NCI-H345 treated with DMSO at 0.1 percent for 48 hours (cell line): ENCODE results near the gene ATN1.

Source experiments
- DNase-seq: peaks from one replicate; lab custom pipeline; 2025; ENCODE audit not compliant: unreplicated experiment; lab: John Stamatoyannopoulos, UW

Gene ATN1

DNA sequence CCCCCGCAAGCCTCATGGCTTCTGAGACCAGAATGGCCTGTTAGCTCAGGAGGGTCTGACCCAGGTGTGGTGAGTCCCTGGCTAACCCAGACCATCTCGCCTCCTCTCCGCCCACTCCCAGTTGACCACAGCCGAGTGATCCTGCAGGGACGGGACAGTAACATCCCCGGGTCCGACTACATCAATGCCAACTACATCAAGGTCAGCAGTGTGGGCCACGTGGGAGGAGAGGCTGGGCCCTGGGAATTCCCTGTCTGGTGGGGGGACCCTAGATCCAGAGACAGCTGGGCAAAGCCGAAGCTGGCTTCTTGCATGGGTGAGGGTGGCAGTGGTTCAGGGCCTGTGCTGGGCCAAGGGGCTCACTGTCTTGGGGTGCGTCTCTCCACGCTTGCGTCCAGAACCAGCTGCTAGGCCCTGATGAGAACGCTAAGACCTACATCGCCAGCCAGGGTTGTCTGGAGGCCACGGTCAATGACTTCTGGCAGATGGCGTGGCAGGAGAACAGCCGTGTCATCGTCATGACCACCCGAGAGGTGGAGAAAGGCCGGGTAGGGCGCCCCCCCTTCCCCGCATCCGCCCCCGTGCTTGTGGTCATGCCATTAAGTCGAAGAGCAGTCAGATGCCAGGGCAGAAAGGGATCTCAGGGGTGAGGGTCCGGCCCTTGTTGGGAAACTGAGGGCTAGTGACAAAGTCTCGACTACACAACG is 28.4 kb downstream of the ATN1 start:
- DNase-seq, result no peak

DNA sequence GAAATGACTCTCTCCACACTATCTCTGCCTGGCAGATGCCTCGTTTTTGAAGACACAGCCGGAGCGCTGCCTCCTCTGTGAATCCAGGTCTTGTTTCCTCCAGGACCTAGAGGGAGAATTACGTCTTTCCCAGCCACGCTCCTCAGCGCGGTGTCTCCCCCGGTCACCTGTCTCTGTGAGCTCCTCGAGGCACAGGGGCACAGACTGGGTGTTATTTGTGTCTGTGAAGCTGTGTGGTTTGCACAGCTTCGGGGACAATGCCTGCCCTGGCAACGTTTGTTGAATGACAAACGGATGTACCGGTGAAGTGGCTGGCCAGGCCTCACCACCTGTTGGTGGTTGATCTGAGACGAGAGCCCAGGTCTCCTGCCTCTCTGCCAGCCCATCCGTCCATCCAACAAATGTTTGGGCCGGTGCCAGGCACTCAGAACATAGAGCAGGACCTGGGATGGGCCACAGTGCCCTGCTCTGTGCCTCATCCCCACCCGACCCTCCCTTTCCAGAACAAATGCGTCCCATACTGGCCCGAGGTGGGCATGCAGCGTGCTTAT is 29.5 kb downstream of the ATN1 start:
- no peak for DNase-seq

DNA sequence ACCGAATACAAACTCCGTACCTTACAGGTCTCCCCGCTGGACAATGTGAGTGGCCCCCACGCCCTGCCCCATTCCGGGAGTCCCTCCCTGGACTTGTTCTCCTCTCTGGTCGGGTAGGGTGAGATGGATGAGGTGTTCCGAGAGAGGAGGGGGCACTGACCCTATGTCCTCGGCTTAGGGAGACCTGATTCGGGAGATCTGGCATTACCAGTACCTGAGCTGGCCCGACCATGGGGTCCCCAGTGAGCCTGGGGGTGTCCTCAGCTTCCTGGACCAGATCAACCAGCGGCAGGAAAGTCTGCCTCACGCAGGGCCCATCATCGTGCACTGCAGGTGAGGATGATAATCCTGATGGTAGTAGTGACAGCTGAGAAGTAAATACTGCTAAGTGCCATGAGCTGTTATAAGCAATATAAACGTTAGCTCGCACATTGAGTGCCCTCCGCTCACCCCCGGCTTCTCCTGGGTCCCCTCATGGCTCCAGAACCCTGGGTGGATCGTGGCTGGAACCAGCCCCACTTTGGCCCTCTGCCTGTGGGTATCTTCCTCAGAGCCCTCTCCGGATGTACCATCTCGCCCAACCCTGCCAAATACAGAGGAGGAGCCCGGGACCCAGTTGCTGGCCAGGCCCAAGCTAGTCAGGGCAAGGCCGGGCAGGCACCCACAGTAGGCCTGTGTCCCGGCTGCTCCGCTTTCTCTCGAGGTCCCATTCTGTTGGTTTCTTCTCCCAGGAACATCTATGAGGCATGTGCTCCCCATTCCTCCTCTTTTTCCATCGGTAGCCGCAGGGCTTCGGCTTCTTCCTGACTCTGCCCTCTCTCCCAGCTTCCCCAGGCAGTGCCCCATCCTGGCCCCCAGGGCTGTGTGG is 30.2 kb downstream of the ATN1 start:
- DNase-seq, result no peak

DNA sequence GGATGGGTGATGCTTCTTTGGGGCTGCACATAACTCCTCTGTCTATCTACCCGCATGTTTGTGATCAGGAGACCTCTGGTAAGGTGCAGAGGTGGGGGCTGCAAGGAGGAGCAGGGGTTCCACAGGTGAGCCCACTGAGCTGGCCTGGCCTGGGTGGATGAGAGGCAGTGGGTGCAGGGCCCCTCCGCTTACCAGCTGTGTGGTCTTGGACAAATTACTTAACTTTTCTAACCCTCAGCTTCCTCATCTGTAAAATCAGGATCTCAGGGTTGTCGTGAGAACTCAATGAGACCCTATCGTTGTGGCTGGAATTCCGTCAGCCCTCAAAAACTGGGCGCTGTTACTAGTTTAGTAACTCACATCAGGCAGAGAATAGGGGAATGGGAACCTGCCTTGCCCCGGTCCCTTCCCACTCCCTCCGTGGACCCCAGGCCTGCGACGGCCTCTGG is 30.9 kb downstream of the ATN1 start:
- no peak for DNase-seq

DNA sequence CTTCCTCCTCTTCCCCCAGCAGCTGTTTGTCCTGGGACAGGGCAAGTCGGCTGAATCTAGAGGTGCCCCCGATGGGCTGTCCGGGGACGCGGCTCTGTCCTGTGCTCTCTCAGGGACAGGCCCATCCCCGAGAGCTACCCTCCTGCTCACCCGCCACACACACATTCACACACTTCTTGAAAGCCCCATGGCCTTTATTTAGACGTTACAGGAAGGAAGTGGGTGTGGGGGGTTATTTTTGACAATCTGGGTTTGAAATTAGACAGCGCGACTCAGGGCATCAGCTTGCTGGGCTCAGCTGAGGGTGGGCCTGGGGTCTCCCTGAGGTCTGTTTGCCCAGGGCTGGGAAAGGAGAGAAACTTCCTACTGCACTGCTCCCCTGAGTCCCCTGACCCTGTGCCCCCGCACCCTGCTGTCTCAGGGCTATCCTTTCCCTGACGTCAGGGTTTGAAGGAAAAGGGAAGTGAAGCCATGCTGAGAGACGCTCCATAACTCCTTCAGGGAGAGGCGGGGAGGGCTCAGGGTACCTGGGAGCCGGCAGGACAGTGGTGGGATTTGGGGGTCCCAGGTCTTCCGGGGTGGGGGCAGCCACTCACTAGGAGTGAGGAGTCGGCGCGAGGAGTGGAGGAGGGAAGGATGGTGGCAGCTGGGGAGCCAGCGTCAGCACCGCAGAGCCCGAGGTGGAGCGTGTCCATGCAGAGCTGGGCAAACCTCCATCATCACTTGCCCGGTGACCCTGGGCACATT is 31.5 kb downstream of the ATN1 start:
- DNase-seq, result no peak

DNA sequence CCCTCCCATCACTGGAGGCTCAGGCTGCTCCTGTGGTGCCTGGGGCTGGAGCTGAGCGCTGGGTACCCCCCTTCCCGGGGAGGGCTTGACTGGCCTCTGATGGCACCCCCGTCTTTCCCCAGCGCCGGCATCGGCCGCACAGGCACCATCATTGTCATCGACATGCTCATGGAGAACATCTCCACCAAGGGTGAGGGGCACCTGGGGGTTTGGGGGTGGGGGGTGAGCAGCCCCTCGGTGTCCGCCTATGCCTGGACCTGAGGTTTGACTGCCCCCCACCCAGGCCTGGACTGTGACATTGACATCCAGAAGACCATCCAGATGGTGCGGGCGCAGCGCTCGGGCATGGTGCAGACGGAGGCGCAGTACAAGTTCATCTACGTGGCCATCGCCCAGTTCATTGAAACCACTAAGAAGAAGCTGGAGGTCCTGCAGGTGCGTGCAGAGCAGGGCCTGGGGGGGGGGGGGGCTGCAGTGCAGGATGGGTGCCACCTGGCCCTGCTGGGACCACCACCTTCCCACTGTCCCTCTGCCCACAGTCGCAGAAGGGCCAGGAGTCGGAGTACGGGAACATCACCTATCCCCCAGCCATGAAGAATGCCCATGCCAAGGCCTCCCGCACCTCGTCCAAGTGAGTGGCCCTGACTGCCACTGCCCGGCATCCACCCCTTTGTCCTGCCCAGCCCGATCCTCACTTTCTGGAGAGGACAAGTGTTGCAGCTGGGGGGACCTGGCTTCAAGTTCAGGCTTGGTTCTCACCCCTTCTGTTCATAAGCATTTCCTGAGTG is 32.2 kb downstream of the ATN1 start:
- DNase-seq, result no peak

DNA sequence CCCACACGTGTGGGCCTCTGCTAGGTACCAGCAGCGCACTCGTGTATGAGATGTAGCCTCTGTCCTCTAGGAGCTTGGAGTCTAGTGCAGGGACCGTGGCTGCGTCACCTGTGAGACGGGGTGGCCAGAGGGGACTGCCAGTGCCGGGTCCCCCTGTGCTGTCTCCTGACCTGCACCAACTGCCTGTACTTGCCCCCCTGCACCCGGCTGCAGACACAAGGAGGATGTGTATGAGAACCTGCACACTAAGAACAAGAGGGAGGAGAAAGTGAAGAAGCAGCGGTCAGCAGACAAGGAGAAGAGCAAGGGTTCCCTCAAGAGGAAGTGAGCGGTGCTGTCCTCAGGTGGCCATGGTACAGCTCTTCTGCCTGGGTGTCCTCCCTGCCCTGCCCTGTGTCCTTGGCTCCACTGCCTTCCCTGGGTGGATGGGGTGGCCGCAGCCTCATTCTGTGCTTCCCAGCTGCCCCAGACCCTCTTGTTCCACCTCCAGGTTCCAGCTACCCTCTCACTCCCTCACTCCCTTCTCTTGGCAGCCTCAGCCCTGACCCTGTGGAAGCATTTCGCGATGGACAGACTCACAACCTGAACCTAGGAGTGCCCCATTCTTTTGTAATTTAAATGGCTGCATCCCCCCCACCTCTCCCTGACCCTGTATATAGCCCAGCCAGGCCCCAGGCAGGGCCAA is 33.0 kb downstream of the ATN1 start:
- DNase-seq, result no peak

DNA sequence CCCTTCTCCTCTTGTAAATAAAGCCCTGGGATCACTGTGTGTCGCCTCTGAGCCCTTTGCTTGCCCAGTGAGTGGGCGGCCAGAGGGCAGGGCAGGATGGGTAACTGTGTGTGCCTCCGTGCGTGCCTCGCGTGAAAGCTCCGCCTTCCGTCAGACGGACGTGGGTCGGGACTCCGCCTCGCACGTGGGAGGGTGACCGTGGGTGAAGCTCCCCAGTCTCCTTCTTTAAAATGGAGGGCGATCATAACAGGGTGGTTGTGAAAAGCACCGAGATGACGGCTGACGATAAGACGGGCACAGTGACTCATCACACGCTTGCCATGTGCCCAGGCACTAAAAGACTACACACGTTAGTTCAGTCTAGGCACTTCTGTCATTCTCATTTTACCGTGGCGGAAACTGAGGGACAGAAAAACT is 33.5 kb downstream of the ATN1 start:
- DNase-seq, result no peak

DNA sequence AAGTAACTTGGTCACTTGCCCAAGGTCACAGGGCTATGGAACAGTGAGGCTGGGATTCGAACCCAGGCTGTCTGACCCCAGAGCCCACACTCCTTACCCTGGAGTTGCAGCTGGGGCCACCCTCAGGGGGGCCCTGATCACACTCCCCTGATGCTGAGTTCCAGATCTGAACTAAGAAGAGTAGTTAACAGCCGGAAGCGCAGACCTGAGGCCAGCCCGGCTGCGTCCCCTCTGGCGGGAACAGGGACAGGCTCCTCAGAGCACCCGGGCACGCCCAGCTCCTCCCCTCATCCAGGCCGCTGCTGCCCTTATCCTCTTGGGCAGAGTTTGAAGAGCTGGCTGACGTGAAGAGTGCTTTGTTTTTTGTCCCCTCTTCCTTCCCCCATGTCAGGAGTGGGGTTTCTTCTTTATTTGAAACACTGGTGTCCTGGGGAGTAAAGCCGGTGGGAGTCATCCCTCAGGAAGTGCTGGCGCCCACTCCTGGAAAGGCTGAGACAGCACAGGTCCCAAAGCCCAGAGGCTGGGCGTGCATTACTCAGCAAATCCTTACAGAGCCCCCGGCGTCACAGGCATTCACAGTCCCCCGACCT is 34.0 kb downstream of the ATN1 start:
- peak; percentile 87 for DNase-seq

DNA sequence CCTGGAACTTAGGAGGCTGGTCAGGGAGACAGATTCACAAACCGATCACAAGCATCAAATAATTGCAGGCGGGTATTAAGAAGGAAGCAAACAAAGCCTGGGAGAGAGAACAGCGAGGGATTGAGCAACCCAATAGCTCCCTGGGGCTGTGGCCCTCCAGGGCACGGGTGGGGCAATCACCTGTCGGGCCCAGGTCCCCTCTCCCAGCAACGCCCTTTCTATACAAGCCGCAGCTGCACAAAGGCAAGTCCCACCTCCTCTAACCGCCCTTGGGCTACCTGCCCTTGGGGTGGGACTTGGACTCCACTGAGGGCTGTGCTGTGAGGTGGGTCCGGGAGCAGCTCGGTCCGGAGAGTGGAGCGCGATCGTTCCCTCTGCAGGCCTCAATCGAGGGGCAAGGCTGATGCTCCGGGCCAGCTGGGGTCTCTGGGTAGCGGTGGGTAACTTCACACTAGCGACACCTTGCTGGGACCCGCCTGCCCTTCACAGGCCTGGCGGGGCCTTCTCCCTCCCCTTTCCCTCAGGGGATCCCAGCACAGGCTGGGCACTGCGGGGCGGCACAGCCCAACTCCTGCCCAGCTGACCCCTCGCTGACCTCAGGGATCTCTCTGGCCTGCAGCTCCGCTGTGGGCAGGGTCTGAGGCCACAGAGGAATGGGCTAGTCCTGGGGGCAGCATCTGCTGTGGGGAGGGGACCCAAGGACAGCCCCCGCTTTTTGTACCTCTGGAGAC is 34.7 kb downstream of the ATN1 start:
- no peak for DNase-seq

DNA sequence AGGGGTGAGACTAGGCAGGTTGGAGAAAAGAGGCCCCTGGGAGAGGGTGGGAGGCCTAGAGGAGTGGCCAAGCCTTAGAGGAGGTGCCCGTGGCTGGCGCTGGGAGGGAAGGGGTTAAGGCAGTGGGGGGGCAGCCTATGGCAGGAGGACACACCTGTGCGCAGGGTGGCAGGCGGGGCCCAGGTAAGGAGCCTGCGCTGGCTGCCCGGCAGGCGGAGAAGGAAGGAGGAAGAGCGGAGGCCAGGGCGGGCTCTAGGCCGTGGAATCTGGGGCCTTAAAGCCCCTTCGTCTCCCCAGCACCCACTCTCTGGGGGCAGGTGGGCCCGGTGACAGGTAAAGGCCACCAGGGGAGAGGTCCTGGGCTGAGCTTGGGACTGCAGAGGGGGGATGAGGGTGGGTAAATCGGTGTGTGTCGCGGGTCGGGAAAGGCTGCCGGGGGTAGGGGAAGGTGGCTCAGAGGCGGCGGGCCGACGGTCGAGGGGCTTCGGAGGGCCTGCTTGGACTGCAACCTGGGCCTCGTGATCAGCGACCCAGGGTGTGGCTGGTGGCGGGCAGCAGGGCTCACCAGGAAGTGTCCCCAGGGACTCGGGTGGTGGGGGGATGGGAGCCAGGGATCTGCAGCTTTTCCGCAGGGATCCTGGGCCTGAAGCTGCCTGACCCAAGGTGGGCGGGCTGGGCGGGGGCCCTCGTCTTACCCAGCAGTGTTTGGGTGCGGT is 35.4 kb downstream of the ATN1 start:
- peak; percentile 73 for DNase-seq

DNA sequence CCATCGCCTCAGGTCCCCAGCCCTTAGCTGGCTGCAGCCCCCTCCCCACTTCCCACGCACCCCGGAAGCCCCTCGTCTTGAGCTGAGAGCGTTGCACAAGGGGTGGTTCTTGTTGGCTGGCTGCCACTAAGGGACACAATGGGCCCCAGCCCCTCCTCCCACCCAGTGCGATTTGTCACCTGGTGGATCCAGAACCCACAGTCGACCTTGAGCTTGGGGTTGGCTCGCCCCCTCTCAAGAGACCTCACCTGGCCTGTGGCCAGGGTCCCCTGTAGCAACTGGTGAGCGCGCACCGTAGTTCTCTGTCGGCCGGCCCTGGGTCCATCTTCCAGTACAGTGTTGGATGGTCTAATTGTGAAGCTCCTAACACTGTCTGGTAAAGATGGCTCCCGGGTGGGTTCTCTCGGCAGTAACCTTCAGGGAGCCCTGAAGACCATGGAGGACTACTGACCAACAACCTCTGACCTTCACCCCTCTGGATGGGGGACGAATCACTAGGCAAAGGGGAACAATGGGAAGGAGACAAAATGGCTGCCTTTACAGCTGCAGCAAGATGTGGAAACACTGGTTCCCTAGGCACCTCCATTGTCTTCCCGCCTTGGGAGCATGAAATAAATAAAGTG is 36.1 kb downstream of the ATN1 start:
- peak; percentile 56 for DNase-seq

DNA sequence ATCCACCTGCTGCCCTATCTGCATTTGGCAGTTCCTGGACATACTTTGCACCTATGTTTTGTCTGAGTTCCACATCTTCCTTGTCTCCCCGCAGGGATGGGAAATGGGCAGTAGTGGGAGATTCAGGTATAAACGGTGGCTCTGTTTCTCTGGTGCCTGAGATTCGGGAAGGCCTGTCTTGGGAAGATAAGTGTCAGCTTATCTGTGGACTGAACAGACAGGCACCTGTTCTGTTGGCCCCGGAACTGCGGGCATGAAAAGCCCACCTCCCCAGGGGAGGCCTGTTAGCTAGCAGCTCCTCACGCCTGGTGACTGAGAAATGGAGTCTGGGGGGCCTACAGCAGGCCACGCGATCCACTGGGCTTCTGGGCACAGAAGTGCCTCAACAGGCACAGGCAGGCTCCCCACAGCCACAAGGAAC is 36.9 kb downstream of the ATN1 start:
- DNase-seq, result no peak

DNA sequence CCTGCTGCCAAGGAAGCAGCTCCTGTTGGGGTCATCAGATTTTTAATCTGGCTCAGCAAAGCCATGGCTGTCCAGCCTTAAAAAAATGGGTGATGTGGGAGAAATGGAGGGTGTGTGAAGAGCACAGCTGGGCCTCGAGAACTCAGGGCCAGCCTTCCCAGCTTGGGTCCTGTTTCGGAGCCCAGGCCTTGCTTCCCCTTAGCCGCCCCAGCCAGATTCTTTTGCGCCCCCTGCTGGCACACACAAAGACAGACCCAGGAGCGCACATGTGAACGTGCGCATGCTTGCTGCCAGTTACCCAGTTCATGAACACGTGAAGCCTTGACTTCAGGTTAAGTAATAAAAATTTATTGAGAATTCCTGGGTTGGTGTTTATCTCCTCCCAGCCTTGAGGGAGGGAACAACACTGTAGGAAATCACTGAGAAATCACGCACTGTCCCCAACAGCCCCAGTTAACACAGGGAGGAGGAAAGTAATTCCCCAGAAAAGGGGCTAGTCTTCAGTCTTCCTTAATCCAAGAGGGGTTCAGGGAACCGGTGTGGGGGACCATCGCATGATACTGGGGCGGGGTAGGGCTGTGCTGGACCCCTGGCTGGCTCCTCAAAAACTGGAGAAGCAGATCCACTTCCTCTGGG is 37.4 kb downstream of the ATN1 start:
- DNase-seq, result peak; percentile 78

DNA sequence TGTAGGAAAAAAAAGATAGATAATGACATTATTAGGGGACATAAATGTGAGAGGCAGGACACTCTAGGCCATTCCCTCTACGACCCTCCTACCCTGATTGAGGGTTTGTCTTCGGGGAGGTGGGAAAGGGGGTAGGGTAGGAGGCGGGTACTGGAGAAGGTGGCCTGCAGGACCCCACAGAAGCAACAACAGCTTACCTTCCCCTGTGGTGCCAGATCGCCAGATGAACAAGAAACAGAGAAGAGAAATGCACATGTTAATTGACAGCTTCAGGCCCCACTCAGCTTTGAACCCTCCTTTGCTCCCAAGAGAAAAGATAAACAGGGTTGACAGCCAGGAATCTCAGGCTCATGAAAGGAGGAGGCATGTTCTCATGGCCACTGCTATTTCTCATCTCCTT is 38.0 kb downstream of the ATN1 start:
- no peak for DNase-seq

DNA sequence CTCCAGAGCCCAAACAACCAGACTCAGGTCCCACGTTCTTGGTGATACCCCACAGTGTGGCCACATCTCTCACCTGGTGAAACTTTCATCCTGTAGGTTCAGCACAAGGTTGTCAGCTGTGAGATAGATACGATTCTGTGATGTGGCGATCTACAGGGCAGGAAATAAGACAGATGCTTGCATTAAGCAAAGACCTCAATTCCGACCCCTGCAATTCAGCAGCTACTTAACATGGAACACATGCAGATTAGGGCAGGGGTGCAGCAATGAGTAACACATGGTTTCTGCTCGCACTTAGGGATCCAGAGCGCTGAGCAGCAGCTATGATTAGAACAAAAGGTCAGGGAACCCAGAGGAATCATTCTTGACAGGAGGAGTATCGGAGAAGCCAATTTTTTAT is 38.6 kb downstream of the ATN1 start:
- DNase-seq, result no peak

DNA sequence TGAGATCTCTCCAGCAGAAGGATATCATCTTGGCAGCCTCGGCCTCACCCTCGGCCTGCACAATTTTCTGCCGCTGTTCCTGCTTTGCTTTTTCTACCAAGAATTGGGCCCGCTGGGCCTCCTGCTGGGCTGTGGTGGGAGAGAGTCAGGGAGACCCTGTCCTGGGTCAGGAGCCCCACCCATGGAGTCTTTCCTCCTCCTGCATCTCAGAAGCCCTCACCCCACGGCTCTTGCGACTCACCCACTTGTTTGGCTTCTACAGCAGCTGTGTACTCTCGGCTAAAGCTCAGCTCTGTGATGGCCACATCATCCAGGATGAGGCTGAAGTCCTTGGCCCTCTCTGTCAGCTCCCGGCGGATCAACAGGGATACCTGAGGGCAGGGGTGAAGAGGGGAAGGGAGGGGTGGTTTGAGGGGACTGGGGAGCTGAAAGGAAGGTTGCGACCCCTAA is 39.9 kb downstream of the ATN1 start:
- DNase-seq, result no peak
